Lower leg skin (tissue), 3 donors: ENCODE data around the gene KCNMB4.

Experiments
- POLR2A ChIP-seq, 2 donors: fragments of 450-650 bp; IDR thresholded peaks; one replicate each; pipeline ENCODE4 v1.6.1; 2016 to 2017; ENCODE audit warnings: antibody characterized with exemption in 2 of 2, mild to moderate bottlenecking in 1 of 2, moderate library complexity in 1 of 2
- TF ChIP-seq, protein P1 (sequence below), 3 donors: fragments of 450-650 bp; IDR thresholded peaks; one replicate each; pipeline ENCODE4 v1.5.1; 2016; ENCODE audit warnings: antibody characterized with exemption in 3 of 3, mild to moderate bottlenecking in 3 of 3, moderate library complexity in 2 of 3

DNA sequence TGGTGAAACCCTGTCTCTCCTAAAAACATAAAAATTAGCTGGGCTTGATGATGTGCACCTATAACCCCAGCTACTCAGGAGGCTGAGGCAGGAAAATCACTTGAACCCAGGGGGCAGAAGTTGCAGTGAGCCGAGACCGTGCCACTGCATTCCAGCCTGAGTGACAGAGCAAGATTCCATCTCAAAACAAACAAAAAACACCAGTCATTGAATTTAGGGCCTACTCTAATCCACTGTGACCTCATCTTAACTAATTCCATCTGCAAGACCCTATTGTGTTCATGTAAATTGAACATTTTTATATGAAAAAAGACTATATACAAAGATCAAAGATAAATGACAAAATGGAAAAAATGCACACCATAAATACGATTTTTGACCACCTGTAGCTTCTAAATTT, 17.8 kb downstream of the KCNMB4 start:
- TF ChIP-seq, protein P1, sequence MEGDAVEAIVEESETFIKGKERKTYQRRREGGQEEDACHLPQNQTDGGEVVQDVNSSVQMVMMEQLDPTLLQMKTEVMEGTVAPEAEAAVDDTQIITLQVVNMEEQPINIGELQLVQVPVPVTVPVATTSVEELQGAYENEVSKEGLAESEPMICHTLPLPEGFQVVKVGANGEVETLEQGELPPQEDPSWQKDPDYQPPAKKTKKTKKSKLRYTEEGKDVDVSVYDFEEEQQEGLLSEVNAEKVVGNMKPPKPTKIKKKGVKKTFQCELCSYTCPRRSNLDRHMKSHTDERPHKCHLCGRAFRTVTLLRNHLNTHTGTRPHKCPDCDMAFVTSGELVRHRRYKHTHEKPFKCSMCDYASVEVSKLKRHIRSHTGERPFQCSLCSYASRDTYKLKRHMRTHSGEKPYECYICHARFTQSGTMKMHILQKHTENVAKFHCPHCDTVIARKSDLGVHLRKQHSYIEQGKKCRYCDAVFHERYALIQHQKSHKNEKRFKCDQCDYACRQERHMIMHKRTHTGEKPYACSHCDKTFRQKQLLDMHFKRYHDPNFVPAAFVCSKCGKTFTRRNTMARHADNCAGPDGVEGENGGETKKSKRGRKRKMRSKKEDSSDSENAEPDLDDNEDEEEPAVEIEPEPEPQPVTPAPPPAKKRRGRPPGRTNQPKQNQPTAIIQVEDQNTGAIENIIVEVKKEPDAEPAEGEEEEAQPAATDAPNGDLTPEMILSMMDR (IDR thresholded peaks at IDR 0.05), result no peak
- no peak for TF ChIP-seq POLR2A (IDR thresholded peaks at IDR 0.05)
